NCI-H1417 (cell line): ENCODE data around the gene RNF169.

Source experiments
- DNase-seq, 3 experiments: peaks; one replicate each; lab custom pipeline; 2025; lab: John Stamatoyannopoulos, UW

Gene RNF169, protein sequence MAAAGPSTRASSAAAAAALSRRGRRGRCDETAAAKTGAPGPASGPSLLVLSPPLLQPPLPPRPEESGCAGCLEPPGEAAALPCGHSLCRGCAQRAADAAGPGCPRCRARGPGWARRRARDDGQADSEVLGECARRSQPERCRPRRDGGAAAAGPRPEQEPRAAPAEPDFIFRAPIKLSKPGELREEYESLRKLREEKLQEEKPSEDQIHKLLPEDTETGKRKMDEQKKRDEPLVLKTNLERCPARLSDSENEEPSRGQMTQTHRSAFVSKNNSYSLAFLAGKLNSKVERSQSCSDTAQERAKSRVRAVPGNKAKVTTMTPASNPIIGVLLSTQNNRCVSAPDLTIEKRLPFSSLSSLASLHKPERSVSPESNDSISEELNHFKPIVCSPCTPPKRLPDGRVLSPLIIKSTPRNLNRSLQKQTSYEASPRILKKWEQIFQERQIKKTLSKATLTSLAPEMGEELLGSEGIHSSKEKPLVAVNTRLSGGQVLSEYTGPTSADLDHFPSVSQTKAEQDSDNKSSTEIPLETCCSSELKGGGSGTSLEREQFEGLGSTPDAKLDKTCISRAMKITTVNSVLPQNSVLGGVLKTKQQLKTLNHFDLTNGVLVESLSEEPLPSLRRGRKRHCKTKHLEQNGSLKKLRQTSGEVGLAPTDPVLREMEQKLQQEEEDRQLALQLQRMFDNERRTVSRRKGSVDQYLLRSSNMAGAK

DNA sequence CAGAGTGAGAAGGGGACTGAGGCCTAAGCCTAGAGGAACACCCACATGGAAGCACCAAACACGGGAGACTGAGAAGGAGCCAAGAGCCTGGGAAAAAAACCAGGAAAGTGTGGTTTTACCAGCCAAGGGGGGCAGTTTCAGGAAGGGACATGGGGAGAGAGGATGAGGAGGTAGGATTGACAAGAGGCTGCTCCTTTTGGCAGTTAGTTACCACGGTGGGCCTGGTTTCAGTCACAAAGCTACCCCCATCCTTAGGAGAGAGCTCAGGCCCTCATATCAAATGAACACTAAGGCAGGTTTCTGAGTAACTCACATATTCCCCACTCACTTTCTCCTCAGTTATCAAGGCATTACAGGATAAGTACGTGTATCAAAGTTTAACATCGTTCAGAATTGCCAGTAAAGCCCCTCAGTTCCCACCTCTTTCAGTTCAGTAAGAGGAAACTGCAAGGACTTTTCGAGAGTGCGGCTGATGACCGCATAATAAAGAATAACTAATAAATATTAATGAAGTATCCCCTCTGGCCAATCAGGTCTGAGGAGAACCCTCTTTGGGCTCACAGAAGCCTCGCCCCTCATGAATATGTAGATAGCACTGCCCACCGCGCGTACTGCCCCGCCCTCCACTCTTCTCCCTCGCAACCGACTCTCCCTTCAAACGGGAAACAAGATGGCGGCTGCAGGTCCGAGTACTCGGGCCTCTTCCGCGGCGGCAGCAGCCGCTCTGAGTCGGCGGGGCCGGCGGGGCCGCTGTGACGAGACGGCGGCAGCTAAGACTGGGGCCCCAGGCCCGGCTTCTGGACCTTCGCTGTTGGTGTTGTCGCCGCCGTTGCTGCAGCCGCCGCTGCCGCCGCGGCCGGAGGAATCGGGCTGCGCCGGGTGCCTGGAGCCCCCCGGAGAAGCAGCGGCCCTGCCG is at the start of gene RNF169:
Gene RNF169, plus strand, starts transcription at position 639 of the 916 bp plus-strand sequence. Its CDS starts 32 bp downstream, at position 671.
- DNase-seq, result peak; percentile 94 to 98 (median 96)

DNA sequence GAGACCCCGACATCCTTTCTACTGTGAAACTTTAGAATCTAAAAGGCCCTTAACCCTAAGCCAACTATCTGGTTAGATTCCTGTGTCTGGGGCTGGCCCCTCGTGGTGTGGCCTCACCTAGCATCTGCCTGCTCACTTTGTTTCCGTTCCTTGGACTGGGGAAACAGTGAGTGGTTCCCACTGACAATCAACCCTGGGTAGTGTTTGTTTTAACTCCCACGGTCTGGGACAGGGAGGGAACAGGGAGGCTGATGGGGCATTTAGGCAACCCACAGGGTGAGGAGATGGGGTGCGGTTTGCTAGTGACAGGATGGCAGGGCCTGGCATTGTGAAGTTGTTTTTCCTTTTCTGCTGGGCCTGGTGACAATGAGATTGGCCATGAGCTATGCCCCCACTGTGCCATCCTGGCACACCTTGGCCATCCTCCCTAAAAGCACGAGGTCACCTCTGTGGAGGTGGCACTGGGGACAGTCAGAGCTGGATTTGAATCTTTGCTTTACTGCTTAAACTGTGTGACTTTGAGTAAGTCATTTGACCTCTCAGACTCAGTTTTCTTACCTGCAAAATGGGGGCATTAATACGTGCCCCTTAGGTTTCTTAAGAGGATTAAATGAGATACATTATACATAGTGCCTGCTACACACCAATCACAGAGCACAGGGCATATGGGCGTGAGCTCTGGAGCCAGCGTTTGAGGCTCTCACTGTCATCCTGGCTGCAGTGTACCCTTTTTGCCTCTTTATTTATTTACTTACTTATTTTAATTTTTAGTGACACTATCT is 48.8 kb upstream of the RNF169 start:
- DNase-seq, result no peak

DNA sequence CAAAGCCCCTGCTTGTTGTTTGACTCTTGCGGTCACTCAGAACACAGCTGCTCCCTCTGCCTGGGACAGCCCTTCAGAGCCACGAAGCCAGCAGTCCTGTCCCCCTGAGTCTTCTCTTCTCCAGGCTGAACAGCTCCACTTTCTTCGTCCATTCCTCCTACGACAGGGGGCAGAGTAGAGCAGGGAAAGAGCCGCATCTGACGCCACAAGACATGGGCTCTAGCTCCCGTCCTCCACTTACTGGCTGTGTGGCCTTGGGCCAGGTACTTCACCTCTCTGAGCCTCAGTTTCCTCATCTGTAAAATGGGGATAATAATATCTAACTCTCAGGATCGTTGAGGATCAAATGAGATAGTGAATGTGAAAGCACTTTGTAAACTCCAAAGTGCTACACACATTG is 47.3 kb upstream of the RNF169 start:
- DNase-seq, result no peak

DNA sequence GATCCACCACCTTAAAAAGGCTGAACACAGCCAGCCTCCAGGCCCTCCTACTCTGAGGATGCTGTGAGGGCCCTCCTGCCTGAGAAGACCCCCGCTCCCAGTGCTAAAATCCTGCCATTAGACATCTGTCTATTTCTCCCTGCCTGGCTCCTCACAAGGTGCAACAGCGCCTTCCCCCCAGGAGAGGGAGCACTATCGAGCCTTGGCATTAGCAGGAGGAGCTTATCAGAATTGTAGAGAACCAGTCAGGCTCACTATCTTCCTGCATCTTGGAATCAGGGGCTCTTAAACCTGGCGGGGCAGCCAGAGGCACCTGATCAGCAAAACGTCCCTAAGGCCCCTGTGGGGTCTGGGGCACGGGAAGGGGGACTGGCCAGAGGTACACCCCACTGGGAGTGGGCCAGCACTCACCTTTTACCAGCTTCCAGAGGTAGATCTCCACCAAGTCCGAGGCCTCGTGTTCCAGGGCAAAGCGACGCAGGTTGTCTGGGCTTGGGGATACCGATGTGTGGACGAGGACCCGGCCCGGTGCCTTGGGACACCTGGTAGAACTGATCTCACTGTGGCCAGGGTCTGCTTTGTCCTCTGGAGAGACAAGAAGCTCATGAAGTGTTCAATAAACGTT is 46.2 kb upstream of the RNF169 start:
- DNase-seq, result peak; percentile 23 to 71 (median 37)

DNA sequence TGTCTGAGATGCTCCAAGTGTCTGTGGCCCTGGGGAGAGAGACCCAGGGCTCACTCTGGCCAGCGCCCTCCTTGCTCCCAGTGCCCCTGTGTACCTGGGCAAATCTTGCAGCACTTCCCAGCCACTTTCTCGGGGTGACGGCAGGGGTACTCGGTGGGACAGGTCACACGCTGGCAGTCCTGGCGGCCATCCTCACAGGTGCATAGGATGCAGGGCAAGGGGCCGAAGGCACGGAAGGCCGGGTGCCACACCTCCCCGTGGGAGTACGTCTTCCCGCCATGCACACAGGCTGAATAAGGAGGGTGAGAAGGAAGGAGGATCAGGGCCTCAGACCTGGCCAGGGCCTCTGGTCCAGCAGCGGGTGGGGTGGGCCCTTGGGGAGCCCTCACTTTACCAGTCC is 45.4 kb upstream of the RNF169 start:
- no peak for DNase-seq

DNA sequence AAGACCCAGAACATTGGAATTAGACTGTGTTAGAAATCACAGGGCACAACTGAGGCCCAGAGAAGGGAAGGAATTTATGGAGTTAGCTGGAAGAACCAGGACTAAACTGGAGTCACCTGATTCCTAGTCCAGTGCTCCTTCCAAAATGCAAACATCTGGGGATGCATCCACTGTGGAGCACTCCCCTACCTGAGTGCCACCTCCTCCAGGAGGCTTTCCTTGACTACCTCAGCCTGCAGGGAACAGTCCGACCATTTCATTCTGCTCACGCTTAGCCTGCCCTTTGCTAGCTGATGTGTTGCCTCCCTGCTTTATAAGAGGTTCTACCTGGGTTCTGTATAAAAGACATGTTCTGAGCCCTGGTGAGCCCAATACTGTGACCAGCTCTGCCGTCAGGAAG is 41.5 kb upstream of the RNF169 start:
- DNase-seq, result no peak

DNA sequence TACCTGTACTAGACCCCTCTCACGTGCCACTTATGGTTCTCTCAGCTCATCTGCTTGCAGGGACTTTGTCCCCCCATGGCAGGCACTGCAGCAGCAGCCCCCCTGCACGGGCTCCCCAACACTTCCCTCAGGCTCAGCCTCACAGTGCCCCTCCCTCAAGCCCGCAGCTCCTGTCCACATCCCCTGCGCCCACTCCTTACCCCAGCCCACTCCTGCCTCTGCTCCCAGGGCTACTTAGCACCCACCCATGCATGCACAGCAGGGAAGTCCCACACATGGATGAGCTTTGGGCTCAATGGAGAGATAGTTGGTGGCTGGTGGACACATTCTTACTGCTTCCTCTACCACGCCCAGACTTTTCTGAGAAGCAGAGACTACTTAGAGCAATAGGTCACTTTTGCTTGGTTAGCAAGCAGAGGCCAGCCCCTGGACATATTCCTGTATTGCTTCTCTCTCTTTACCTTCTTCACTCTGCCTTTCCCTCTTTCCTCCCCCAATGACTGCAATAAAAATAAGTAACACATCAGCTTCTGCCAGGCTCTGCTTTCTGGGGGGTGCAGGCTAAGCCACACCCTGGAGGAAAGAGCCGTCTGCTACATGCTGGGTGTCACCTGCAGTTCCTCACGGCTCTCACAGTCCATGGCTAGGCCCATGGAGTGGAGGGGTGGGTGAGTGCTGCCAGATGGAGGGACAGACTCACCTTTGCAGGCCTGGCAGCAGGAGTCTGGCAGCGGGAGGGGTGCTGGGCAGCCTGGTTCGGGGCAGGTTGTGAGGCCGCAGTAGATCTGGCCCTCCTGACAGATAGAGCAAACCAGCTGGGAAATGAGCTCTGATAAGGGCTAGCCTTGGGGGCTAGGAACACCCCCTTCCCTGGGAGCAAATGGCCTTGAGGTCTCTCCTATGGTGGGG is 40.8 kb upstream of the RNF169 start:
- no peak for DNase-seq

DNA sequence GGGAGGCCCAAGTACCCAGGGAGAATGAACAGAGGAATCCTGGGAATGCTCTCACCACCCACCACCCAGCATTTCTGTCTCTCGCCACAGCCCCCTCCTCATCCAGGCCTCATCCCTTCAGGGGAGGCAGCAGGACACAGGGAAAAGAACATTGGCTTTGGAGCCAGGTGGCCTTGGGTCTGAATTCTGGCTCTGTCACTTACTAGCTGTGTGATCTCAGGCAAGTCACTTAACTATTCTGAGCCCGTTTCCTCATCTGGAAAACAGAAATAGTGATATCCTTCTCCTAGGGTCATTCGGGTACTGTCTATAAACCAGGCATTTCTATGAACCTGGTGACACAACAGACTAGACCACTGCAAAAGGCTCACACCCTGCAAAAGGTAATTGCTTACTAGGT is 39.5 kb upstream of the RNF169 start:
- DNase-seq, result no peak

DNA sequence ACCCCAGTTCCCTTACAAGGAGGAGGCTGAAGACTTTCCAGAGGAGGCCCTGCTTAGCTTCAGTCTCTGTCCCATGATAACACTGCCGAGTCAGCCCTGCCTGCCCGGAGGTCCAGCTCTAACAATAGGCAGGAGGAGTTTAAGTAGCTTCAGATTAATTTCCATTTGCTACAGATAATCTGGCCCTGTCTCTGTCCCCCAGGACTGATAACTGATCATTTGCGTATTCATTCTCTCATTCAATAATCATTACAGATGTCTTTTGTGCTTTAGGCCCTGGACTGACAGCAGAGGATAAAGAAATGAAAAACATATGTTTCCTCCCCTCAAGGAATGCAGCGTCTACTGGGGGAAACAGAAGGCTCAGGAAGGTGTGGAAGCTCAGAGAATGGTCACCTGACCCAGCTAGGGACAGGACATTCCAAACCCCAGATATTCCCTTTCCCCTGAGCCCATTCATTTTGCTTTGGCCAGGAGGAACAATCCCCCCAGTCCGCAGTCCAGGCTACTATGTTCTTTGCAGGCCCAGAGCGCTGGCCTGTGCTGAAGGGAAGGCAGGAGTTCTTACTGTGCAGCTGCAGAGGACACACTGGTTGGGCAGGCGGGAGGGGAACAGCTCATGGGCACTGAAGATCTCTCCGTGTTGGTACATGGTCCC is 38.2 kb upstream of the RNF169 start:
- DNase-seq, result no peak

DNA sequence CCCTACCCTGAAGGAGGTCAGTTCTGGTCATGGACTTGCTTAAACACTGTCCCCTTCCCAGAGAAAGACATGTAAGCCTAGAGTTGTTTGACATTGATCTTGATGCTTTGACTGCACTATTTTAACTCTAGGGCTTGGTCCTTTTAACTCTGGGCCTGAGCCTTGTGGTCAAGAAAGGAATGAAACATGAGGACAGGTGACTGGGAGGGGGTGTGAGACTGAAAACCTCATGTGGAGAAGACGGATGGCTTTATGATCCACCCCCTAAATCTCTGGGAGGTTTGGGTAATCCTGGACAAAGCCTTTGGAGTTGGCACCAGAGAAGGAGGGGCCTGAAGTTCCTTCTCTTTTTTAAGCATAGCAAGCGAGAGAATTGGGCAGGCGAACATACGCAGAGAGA is 35.0 kb upstream of the RNF169 start:
- no peak for DNase-seq

DNA sequence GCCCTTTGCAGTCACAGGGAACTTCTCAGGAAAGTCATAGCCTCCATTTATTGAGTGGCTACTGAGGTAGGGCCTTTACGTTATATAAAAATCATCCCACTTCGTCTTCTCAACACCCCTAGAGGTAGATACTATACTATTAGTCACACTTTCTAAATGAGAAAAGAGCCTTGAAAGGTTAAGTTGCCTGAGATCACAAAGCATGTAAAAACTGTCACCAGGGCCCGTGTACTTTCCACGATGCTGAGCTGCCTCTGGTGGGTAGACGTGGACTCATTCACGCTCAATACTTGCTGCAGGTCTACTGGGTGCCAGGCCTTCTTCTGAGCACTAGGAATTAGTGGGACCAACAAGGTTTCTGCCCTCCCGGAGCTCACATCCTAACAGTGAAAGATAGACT is 33.7 kb upstream of the RNF169 start:
- DNase-seq, result no peak

DNA sequence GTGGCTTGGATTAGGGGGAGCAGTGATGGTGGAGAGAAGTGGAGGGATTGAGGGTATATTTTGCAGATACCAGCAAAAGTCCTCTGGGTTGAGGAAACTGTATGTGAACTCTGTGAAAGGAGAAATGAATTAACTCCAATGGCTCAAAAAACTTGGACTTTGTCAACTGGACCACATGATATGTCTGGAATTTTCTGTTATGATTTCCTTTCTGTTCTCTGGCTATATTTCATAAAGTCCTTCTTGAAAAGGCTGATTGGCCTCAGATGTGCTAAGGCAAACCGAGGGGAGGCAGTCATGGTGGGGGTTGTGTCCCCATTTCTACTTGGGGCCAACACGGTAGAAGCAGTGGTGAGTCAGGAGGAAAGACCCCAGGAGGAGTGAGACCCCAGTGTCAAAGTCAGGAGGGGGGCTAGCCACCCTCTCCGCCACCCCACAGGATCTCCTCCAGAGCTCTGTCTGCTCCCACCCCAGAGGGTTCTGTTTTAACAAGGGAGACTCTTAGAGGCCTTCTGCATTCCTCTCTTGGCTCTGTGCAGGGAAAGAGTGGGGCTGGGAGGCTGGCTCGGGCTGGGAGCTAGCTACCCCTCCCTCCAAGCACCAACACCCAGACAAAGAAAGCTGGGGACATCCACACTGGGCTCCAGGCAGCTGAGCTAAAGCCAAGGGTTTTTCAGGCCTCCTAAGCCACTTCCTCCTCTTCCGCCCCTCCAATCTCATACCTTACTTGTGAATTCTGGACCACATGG is 31.3 kb upstream of the RNF169 start:
- no peak for DNase-seq

DNA sequence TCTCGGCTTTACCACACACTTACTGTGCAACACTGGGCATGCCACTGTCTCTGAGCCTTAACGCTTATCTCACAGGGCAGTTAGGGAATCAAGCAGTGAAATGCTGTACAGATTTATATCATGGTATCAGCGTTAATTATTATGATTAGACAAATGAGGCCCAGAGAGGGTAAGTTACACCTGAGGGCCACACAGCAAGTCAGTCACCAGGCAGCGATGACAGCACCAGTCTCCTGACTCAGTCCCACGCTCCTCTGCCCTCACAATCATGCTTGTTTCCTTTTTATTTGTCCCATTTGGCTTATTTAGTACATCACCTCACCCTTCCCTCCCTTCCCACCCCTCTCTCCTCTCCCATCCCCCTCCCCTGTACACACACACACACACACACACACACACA is 29.6 kb upstream of the RNF169 start:
- no peak for DNase-seq

DNA sequence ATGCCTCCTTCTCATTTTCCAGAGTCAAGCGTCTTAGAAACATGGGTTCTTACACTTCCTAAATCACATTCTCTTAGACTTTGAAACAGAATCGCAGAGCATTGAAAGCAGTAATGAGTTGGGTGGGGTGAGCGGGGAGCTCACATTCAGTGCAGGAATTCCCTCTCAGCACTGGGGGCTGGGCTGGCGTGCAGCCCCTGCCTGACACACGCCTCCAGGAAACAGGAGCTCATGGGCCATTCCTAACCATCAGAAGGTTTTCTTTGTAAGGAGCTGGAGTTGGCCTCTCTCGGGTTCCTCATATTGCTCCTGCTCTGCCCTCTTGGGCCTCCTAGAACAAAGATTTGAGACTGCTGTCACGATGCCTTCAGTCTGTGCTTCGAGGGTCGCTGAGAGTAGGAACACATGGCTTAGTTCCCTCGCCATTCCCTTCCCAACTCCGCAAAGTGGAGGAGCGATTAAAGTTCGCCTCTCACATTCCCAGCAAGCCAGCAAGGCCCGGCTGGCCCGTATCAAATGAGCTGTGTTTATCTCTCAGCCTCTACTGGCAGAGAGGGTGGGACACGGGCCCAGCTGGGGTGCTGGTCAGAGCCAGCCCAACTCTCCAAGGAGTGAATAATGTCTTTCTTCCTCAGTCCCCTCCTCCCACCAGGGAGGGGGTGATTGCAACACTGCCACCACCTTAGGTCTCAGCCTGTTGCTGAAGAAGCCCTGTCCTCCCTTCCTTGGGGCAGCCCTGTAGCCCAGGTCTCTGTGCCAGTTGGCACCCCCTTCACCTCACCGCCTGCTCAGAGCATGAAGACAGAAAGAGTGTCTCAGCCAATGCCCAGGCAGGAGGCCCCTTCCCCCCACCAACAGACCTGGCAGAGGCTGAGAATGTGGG is 27.8 kb upstream of the RNF169 start:
- no peak for DNase-seq

DNA sequence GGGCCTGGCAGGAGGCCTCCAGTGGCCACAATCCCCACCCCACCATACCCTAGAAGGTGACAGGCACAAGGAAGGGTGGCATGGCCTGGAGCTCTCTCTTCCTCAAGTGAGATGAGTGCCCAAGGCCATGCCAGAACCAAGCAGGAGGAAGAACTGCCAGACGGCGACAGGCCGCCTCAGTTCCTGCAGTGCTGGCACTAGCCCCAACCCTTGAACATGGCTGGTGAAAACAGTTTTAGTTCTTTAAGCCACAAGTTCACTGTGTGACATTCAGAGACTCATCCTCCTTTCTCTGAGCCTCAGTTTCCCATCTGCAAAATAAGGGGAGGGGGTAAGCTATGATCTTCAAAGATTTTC is 27.2 kb upstream of the RNF169 start:
- no peak for DNase-seq

DNA sequence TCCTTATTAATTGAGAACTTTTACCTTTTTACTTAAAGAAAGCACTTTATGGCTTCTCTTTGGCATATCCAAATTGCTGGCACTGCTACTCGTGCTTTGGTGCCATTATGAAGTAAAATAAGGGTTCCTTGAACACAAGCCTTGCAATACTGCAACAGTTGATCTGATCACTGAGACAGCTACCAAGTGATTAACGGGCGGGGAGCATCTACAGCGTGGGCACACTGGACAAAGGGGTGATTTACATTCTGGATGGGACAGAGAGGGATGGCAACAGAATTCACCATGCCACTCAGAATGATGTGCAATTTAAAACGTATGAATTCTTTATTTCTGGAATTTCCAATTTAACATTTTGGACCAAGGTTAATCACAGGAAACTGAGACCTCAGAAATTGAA is 25.1 kb upstream of the RNF169 start:
- no peak for DNase-seq

DNA sequence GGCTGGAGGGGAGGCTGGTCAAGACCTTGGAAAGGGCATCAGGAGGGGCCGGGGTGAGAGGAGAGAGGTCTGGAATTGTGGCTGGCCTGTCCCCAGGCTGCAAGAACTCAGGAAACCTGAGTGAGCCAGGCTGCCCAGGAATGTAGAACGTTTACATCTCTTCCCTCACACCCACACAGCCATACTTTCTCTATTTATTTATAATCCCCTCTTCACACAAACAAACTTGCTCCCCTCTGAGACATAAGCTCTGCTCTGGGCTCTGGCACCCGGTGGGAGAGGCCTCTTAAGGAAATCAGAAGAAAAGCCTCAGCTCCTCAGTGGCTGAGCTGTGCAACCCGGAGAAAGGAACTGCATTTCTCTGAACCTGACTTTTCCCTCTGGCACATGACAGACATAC is 22.9 kb upstream of the RNF169 start:
- DNase-seq, result no peak
